Stimulated activated naive CD4-positive, alpha-beta T cell (primary cell): ENCODE measurements around the gene OOSP1.
"Not testable (repeated sequence)": the region's sequence is repeated elsewhere in the genome, so short reads cannot be mapped to it uniquely, and the experiment has no call there.

Experiments used
- DNase-seq, 6 experiments: peaks; one replicate each; lab custom pipeline; 2025; lab: John Stamatoyannopoulos, UW

OOSP1 gene

DNA sequence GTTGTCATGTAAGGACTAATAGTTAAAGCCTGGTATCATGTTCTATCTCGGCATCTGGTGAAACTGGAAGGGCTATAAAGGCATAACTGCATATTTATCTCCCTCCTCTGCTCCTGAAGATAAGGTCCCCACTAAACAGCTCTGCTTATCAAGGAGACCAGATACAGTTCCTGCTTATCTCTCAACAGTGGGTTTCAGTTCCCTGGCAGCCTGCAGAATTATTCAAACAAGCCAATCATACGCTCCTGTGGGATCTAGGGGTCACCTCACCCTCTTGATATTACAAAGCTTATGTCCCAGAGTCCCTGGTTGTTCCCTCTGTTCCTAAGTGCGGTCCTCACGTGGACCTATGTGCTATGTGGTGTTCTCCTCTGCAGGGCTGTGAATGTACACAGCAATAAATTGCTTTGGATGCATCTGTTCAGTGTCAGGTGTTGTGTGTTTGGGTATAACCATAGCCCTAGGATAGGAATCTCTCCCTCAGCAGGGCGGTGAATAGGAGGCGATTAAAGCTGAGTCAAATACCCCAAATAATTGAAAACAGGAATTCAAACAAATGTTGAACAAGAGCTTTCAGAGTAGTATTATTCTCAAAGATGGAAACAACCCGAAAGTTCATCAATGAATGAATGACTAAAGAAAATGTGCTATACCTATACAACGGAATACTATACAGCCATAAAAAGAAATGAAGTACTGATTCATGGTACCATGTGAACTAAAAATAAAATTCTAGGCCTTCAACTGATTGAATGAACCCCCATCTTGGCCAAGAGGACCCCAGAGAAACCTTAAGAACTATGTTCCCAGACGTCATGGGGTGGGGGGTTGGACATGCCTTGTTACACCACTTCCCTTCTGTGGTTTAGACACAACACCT is 22.5 kb downstream of the OOSP1 start:
- no peak for DNase-seq

DNA sequence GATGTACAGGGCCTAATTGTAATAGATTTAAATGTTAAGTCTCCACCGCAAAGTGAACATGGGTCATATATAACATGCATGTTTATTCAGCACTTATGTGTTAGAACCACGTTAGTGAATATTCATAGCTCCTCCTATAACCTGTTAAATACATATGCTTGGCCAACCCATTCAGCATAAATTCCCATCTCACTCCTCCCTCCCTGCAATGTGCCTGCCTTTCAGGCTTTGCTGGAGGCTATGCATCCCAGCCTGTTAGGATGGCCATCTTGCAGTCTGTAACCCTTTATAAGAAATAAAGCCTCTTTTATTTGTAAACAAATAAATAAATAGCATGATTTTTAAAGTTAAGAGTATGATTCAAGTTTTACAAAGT is 23.9 kb downstream of the OOSP1 start:
- no peak for DNase-seq

DNA sequence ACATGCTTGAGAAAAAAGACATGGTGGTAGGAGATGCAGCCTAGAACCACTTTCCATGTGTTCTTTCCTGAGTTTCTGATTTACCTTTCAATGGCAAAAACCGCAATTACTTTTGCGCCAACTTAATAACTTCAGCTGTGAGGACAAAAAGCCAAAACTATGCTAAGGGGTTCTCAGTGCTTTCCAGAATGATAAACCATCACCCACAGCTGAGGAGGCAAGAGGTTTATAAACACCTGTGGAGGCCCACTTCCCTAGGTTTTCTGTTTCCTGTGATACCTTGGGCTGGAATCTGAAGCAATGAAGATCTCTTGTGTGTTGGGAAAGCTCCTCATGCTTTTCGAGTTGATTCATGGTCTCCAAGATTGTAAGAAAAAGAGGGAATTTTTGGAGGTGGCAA is 25.5 kb downstream of the OOSP1 start, which contains the start of gene OOSP4A:
TSS of gene OOSP4A (plus strand) at position 301 of the 400 bp plus-strand sequence. CDS start at position 301, 0 bp downstream.
- DNase-seq: no peak

DNA sequence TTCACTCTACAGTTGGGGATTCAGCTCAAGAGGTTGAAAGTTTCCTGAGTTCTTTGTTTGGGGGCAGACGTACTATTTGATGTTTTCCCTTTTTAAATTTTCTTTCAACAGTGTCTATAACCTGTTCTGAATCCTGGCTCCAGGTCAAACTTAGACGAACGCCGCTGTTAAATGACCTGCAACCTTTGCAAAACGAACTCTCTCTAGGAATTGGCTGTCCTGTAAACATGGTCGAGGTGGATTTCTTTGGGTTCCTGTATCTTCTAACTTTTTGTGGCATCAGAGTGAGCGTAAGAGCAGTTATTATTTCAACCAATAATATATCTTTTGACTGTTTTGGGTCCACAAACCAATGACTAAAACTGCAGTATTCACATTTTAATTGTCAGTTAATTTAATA is 27.2 kb downstream of the OOSP1 start:
- DNase-seq: no peak

DNA sequence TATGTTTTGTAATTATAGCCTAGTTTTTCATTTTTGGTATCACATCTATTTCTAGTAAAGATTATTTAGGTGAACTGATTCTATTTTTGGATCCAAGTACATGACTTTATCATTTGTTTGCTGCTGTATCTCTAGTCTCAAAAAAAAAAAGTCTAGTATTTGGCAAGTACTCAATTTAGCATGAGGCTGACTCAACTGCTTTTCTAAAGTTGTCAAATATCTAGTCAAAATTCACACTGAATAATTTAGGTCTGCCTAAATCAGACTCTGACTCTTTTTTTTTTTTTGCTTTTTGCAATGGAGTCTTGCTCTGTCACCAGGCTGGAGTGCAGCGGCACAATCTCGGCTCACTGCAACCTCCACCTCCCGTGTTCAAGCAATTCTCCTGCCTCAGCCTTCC is 28.0 kb downstream of the OOSP1 start:
- no peak for DNase-seq

DNA sequence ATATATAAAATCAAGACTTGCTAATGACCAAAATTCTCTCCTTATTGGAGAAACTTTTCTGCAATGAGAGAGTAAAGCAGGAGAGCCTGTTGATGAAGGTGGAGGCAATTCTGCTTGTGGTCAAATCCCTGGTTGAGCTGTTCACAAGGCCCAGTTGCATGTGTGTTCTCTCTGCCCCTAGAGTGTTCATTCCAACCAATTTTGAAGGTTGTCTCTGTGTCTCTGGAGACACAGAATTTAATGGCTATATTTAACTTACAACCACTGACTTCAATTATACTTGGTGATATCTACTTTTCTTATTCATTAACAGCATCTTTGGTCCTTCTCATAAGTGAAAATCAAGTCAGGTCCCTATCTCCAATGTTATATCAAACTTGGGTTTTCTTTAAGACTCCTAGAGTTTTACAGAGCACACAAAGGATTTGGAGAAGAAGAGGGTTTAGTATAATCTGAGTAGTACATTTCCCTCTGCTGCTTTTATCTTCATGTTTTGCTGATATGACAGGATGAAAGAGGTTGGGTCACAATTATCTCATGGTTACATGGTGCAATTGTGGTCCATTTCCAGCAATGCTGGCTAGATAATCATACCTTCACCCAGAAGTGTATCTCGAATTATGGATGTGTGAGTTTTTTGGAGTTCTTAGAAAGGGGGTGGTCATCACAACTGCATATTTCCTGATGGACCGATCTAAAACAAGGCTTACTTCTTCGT is 29.6 kb downstream of the OOSP1 start:
- no peak for DNase-seq

DNA sequence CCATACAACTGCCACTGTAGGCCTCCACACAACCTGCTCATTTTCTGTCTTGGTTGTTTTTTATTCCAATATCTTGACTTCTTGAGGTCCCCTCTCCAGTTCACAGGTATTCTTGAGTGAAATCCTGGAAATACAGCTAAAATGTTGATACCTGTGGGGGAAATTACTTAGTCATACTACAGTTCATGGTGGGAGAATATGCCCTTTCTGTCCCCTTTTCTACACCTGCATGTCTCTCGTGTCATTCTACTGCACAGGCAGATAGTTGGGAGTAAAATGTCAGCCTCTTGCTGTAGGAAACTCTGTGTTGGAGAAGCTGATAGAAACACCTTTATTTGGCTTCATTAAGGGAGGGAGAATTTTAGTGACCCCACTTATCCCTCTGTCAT is 30.2 kb downstream of the OOSP1 start:
- DNase-seq: no peak

DNA sequence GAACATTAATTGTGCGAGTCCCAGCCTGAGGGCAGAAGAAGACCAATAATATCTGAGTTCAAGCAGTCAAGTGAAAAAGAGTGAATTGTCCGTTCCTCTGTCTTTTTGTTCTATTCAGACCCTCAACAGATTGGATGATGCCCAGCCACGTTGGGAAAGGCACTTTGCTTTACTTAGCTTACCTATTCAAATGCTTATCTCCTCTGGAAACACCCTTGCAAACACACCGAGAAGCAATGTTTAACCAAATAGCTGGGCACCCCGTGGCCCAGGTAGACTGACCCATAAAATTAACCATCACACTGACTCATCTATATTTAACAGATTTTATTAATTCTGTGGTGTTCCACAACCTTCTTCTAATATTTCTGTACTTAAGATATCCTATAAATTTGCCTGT is 34.9 kb downstream of the OOSP1 start:
- no peak for DNase-seq

DNA sequence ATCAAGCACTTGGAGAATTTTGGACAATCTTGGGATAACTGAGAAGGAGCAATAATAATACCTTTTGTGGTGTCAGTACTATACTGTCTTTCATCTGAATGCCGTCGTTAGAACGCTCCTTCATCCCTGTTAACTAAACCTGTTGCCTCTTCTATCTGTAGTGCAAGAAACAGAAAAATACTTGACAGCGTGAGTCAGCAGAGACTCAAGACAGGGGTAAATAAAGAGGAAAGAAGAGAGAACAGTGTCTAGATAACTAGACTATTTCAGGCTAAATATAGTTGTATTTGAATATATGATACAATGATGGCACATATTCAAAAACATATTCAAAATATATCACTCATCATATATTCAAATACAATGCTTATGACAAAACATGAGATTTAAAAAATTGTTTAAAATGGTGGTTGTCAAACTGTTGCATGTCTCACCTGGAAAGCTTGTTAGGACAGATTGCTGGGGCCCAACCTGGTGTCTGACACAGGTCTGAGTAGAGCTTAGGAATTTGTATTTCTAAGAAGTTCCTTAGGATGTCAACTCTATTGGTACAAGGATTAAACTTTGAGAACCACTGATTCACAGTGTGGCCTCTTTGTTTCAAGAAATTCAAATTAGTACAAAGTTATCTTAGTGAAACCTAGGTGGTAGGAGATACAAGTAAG is 43.0 kb downstream of the OOSP1 start:
- no peak for DNase-seq

DNA sequence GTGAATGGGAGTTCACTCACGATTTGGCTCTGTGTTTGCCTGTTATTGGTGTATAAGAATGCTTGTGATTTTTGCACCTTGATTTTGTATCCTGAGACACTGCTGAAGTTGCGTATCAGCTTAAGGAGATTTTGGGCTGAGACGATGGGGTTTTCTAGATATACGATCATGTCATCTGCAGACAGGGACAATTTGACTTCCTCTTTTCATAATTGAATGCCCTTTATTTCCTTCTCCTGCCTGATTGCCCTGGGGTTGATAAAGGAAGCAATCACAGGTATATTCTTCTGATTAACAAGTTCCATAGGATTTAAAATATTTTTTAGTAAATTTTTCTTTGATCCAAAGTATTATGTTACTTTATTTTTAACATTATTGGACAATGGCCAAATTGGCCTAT is 43.8 kb downstream of the OOSP1 start:
- not testable (repeated sequence) for DNase-seq

DNA sequence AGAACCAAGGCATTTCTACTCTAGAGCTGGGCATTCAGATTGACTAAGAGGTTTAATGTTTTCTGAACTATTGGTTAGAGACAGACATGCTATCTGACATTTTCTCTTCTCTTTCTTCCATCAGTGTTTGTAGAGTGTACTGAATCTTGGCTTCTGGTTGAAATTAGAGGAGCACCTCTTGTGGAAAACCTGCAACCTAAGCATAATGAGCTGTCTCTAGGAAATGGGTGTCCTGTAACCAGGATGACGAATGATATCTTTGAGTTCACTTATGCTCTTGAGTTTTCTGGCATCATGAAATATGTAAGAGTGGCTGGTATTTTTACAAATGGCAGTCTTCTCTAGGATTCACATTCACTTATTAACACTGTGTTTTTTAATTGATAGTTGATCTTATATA is 45.0 kb downstream of the OOSP1 start:
- DNase-seq: no peak

DNA sequence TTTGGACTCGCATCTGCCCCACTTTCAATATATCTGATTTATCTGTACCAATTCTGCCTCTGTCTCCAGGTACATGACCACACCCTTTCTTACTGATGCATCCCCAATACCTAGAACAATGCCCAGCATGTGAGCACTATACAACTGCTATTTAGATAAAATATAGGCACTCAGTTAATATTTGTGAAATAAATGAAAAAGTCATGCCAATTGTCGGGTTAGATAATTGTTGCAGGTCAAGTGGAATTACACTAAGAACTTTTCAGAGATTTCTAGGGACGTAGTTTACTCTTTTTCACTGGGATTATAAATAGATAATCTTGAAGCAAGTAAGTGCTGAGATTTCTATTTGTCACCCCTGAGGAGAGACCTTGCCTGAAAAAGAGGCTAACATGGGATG is 46.1 kb downstream of the OOSP1 start:
- no peak for DNase-seq

DNA sequence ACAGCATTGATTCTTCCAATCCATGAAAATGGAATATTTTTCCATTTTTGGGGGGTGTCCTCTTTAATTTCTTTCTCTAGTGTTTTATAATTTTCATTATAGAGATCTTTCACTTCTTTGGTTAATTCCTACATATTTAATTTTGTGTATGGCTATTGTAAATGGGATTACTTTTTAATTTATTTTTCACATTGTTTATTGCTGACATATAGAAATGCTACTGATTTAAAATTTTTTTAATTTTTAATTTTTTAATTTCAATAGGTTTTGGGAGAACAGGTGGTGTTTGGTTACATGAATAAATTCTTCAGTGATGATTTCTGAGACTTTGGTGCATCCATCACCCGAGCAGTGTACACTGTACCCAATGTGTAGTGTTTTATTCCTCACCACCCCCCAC is 52.2 kb downstream of the OOSP1 start:
- no peak for DNase-seq

DNA sequence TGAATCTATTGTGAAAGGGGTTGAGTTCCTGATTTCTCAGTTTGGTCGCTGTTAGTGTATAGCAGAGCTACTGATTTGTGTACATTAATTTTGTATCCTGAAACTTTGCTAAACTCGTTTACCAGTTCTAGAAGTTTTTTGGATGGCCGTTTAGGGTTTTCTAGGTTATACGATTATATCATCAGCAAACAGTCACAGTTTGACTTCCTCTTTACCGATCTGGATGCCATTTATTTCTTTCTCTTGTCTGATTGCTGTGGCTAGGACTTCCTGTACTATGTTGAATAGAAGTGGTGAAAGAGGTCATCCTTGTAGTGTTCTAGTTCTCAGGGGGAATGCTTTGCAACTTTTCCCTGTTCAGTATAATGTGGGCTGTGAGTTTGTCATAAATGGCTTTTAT is 54.2 kb downstream of the OOSP1 start:
- no peak for DNase-seq

DNA sequence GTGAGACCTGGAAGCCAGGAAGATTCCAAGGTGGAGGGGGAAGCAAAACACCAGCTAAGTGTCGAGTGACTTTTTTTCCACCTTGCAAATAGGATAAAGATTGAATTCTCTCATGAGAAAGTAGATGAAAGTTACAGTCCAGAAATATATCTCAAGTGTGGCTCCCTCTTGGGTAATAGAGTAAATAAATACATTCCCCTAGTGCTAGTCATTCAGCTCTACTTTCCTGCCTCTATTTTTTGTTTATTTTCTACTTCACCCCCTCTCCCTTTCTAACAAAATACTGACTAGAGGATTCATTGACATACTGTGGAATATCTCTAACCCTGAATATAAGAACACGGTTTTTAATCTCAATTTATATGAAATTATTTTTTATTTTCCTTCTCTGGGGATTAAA is 59.6 kb downstream of the OOSP1 start:
- DNase-seq: no peak

DNA sequence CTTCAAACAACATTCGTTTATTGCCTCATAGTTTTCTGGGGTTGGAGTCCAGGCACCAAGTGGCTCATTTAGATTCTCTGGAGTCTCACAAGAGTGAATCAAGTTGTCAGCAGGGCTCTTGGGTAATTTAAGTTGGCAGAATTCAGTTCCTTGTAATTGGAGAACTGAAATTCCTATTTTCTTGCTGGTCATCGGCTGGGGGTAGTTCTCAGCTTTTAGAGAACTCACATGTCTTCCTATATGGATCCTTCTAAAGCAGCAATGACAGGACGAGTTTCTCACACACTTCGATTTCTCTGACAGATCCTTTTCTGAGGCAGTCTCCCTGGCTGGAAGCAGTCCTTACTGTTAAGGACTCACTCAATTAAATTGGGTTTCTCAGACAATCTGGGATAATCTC is 61.5 kb downstream of the OOSP1 start:
- no peak for DNase-seq

DNA sequence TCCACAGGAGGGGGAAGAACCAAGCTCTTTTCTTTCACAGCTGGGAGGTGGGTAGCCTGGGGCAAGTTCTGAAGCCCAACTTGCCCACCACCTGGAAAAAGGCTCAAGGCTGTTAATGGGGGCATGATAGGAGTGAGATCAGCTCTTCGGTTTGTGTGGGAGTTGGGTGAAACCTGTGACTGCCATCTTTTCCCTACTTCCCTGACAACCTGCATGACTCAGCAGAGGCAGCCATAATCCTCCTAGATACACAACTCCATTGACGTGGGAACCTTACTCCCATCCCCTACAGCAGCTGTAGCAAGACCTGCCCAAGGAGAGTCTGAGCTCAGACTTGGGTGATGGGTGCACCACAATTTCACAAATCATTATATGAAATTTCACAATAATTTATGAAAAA is 65.5 kb downstream of the OOSP1 start:
- no peak for DNase-seq

DNA sequence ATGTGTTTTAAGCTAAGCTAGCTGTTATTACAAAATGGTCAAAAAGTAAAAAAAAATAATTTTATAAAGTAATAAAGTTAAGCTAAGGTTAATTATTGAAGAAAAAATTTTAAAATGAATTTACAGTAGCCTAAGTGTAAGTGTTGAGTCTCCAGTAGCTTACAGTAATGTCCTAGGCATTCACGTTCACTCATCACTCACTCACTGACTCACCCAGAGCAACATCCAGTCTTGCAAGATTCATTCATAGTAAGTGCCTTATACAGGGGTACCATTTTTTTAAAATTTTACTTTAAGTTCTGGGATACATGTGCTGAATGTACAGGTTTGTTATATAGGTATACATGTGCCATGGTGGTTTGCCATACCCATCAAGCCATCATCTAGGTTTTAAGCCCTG is 67.1 kb downstream of the OOSP1 start:
- DNase-seq: no peak
